Thyroid gland (tissue), 4 donors: ENCODE data around the gene MCHR1. TPM values are rescaled to one million over a fixed set of nuclear protein-coding genes. Genes with fewer than 3 reads are reported as not detected.
"Not testable (repeated sequence)": the region's sequence is repeated elsewhere in the genome, so short reads cannot be mapped to it uniquely, and the experiment has no call there.

Source experiments
- DNase-seq, 2 donors: peaks; one replicate each; pipeline ENCODE4 v3.0.0-alpha.2; 2019
- H3K27ac ChIP-seq, 3 donors: fragments of 200-600 bp; sonication (generic); 1 replicate in 2 of 3; 2 replicates in 1 of 3; pipeline ENCODE4 v1.5.1; 2016 to 2019; ENCODE audit warnings: mild to moderate bottlenecking in 1 of 3, moderate library complexity in 1 of 3
- H3K27me3 ChIP-seq: fragments of 200-600 bp; sonication (generic); one replicate; pipeline ENCODE4 v1.5.1; 2019
- H3K36me3 ChIP-seq, 2 donors: fragments of 200-600 bp; sonication (generic); one replicate each; pipeline ENCODE4 v1.5.1; 2016 to 2019
- H3K4me1 ChIP-seq, 2 donors: fragments of 200-600 bp; sonication (generic); one replicate each; pipeline ENCODE4 v1.5.1; 2017 to 2019
- H3K4me3 ChIP-seq, 3 donors: fragments of 200-600 bp; sonication (generic); replicated peaks in 1 of 3; 1 replicate in 2 of 3; 2 replicates in 1 of 3; pipeline ENCODE4 v1.5.1; 2016; ENCODE audit warnings: mild to moderate bottlenecking in 1 of 3
- H3K9me3 ChIP-seq: fragments of 200-600 bp; sonication (generic); one replicate; pipeline ENCODE4 v1.5.1; 2017
- CTCF ChIP-seq, 6 experiments: fragments of 200-600 bp in 3 of 6; fragments of 450-650 bp in 3 of 6; sonication (generic) in 3 of 6; IDR thresholded peaks; one replicate each; pipeline ENCODE4 v1.5.1; 2016 to 2019; ENCODE audit warnings: antibody characterized with exemption in 6 of 6, mild to moderate bottlenecking in 2 of 6, inconsistent platforms in 1 of 6, moderate library complexity in 1 of 6
- POLR2A ChIP-seq, 2 donors: fragments of 450-650 bp; IDR thresholded peaks; one replicate each; pipeline ENCODE4 v1.6.1; 2017; ENCODE audit warnings: antibody characterized with exemption in 2 of 2, mild to moderate bottlenecking in 2 of 2, moderate library complexity in 1 of 2
- WGBS, 2 donors: methylation state at CpG; one replicate each; pipeline ENCODE4 v1.1.5; 2017; 5-methylcytosine and 5-hydroxymethylcytosine counted together
- intact Hi-C: fragments of 100-400 bp; cut with DNase I; formaldehyde crosslinking; loops from one replicate; pipeline ENCODE4 v1.15.1; 2023
- total RNA-seq, 4 donors: library from RNA; depleted of rRNA; stranded (reverse); fragments of >200 nt; gene quantifications; one replicate each; pipeline ENCODE4 v1.2.3, GENCODE V29; 2016

MCHR1 gene
- total RNA-seq, 4 donors from 2014 or later, result not detected

GRCh38 chr22:40651057-40651456, 28.2 kb upstream of the MCHR1 start:
- intact Hi-C loops, result no loop called here
- DNase-seq, result no peak
- 78 to 80% methylated on average over 2 of the region's 2 CpGs for WGBS, 2 donors
- Histone ChIP-seq H3K27ac (peak overlapping the region in 2 of 3 donors; percentile 89 to 96), H3K4me3 (no peak overlapping the region), H3K4me1 (peaks cover 17 to 44% of the 10 kb centered on the region in 2 donors), H3K27me3 (no peaks in the 10 kb centered on the region), H3K9me3 (no peaks in the 10 kb centered on the region), H3K36me3 (no peaks in the 10 kb centered on the region)
- TF ChIP-seq CTCF (IDR thresholded peaks at IDR 0.05) (no peak), POLR2A (IDR thresholded peaks at IDR 0.05) (no peak)

- Histone ChIP-seq H3K27ac (peak overlapping the region; percentile 88 to 96 (median 89)), H3K4me3 (peak overlapping the region in 1 of 3 donors; percentile 26), H3K27me3 (no peaks in the 10 kb centered on the region), H3K36me3 (no peaks in the 10 kb centered on the region), H3K9me3 (no peaks in the 10 kb centered on the region), H3K4me1 (peaks cover 17 to 43% of the 10 kb centered on the region in 2 donors)
- peak; percentile 79 to 80 for DNase-seq
- intact Hi-C loops, result no loop called here
- TF ChIP-seq POLR2A (IDR thresholded peaks at IDR 0.05) (peak in 1 of 2 donors; percentile 61), CTCF (IDR thresholded peaks at IDR 0.05) (peak in 1 of 6 experiments; percentile 11)
- WGBS, 2 donors, result 60 to 82% methylated on average over 18 to 25 of the region's 33 CpGs
Observed at GRCh38 chr22:40651563-40652501, 27.5 kb upstream of the MCHR1 start.

- WGBS, 2 donors, result 94 to 96% methylated on average over 9 of the region's 9 CpGs
- intact Hi-C loops, result no loop called here
- TF ChIP-seq POLR2A (IDR thresholded peaks at IDR 0.05) (no peak), CTCF (IDR thresholded peaks at IDR 0.05) (no peak)
- no peak for DNase-seq
- Histone ChIP-seq H3K36me3 (no peaks in the 10 kb centered on the region), H3K4me3 (no peak overlapping the region), H3K4me1 (peaks cover 17 to 43% of the 10 kb centered on the region in 2 donors), H3K9me3 (no peaks in the 10 kb centered on the region), H3K27me3 (no peaks in the 10 kb centered on the region), H3K27ac (peak overlapping the region in 2 of 3 donors; percentile 89 to 96)
Observed at GRCh38 chr22:40653361-40653760, 25.9 kb upstream of the MCHR1 start.

GRCh38 chr22:40654522-40655167, 24.6 kb upstream of the MCHR1 start:
- 8 to 17% methylated on average over 11 of the region's 11 CpGs for WGBS, 2 donors
- Histone ChIP-seq H3K4me3 (no peak overlapping the region), H3K36me3 (no peaks in the 10 kb centered on the region), H3K27me3 (no peaks in the 10 kb centered on the region), H3K27ac (peak overlapping the region; percentile 89 to 96 (median 90)), H3K9me3 (no peaks in the 10 kb centered on the region), H3K4me1 (peaks cover 17 to 43% of the 10 kb centered on the region in 2 donors)
- intact Hi-C loops, result no loop called here
- TF ChIP-seq CTCF (IDR thresholded peaks at IDR 0.05) (peak in 4 of 6 experiments; percentile 36 to 54 (median 42)), POLR2A (IDR thresholded peaks at IDR 0.05) (no peak)
- peak; percentile 65 to 76 for DNase-seq

GRCh38 chr22:40655941-40656340, 23.3 kb upstream of the MCHR1 start:
- H3K27me3 ChIP-seq, H3K36me3 ChIP-seq, H3K4me3 ChIP-seq, intact Hi-C loops, H3K9me3 ChIP-seq: not testable (repeated sequence)
- peak overlapping the region in 2 of 3 donors; percentile 89 to 96 for H3K27ac ChIP-seq
- DNase-seq, result peak in 1 of 2 donors; percentile 27
- WGBS, 2 donors, result 79 to 81% methylated on average over 3 of the region's 3 CpGs
- H3K4me1 ChIP-seq, result peaks cover 17 to 43% of the 10 kb centered on the region in 2 donors

- H3K4me3 ChIP-seq, H3K27ac ChIP-seq, H3K27me3 ChIP-seq, H3K36me3 ChIP-seq, H3K9me3 ChIP-seq, DNase-seq, intact Hi-C loops: not testable (repeated sequence)
- H3K4me1 ChIP-seq, result peaks cover 17 to 40% of the 10 kb centered on the region in 2 donors
- 92 to 93% methylated on average over 10 of the region's 10 CpGs for WGBS, 2 donors
Observed at GRCh38 chr22:40656651-40657050, 22.6 kb upstream of the MCHR1 start.
